Choroid plexus epithelial cell (primary cell): ENCODE results near the gene TET1.
"Not testable (repeated sequence)": the region's sequence is repeated elsewhere in the genome, so short reads cannot be mapped to it uniquely, and the experiment has no call there.

ENCODE experiments used
- DNase-seq: peaks from one replicate; pipeline ENCODE4 v3.0.0-alpha.2; 2010; ENCODE audit warnings: low read depth
- H3K4me3 ChIP-seq: 2 replicates; pipeline ENCODE4 v1.5.1; 2011; ENCODE audit warnings: low read depth, mild to moderate bottlenecking, control low read depth, low read length, moderate library complexity
- CTCF ChIP-seq: conservative IDR thresholded peaks from 2 replicates; pipeline ENCODE4 v1.5.1; 2011; ENCODE audit warnings: low read depth, mild to moderate bottlenecking, control low read depth, inconsistent platforms, low read length, moderate library complexity

TET1 gene

GRCh38 chr10:68734349-68734748 lies 174.2 kb downstream of the TET1 start:
- no peak overlapping the region for H3K4me3 ChIP-seq
- TF ChIP-seq CTCF: no peak
- no peak for DNase-seq

GRCh38 chr10:68735119-68735518 lies 175.0 kb downstream of the TET1 start:
- TF ChIP-seq CTCF: no peak
- no peak overlapping the region for H3K4me3 ChIP-seq
- no peak for DNase-seq

DNA sequence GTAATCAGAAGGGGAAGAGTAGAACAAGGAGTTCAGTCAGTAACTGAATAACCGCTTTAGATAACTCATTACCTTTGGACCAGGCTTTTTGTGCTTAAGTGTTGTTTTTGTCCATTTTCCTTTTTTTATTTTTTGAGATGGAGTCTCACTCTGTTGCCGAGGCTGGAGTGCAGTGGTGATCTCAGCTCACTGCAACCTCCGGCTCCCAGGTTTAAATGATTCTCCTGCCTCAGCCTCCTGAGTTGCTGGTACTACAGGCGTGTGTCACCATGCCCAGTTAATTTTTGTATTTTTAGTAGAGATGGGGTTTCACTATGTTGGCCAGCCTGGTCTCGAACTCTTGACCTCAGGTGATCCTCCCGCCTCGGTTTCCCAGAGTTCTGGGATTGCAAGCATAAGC lies 175.6 kb downstream of the TET1 start:
- DNase-seq: not testable (repeated sequence)

GRCh38 chr10:68740676-68741075 lies 180.5 kb downstream of the TET1 start:
- not testable (repeated sequence) for H3K4me3 ChIP-seq, DNase-seq

More for the DNA sequence above, 175.6 kb downstream of the TET1 start:
- H3K4me3 ChIP-seq: not testable (repeated sequence)

DNA sequence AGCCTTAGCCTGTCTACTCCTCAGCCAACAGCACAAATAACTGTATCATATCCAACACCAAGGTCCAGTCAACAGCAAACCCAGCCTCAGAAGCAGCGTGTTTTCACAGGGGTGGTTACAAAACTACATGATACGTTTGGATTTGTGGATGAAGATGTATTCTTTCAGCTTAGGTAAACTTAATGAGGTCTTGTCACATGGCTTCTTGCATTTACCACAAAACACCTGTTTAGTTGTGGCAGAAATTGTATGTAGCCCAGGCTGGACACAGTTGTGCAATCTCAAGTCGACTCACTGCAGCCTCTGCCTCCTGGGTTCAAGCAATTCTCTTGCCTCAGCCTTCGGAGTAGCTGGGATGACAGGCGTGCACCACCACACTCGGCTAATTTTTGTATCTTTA lies 182.3 kb downstream of the TET1 start:
- DNase-seq: no peak
- no peak overlapping the region for H3K4me3 ChIP-seq
- TF ChIP-seq CTCF: no peak
